GM18873 (cell line): ENCODE data around the gene SFXN4.
"Not testable (repeated sequence)": the region's sequence is repeated elsewhere in the genome, so short reads cannot be mapped to it uniquely, and the experiment has no call there.

Source experiments
- ATAC-seq: cut with Tn5 transposase; IDR thresholded peaks from one replicate; pipeline ENCODE4 v1.9.1; 2021; ENCODE audit warnings: mild to moderate bottlenecking, moderate library complexity, moderate number of reproducible peaks; ENCODE audit not compliant: unreplicated experiment, low FRiP score

Gene SFXN4

DNA sequence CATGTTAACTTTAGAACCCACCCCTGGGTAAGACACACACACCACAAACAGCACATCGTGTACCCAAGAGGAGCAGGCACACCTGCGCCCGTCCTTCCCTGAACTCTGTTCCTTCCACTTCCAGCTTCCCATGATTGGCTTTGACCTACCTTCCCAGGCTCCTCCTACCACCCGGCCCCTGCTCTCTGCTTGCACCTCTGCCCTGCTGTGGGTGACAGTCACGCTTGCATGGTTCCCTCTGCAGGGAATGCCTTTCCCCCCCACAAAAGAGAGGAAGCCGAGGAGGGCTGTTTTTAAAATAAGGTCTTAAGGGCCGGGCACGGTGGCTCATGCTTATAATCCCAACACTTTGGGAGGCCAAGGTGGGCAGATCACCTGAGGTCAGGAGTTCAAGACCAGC, 16.4 kb downstream of the SFXN4 start:
- no peak for ATAC-seq

DNA sequence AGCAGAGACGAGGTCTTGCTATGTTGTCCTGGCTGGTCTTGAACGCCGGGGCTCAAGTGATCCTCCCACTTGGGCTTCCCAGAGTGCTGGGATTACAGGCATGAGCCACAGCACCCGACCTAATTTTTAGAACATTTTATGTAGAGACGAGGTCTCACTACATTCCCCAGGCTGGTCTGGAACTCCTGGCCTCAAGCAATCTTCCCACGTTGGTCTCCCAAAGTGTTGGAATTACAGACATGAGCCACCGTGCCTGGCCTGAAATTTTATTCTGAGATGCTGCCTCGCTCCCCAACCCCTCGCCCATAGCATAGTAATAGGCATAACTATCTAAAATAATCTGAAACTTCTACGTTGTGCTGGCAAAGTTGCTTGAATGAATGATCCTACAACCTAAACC, 21.9 kb downstream of the SFXN4 start:
- ATAC-seq, result no peak

DNA sequence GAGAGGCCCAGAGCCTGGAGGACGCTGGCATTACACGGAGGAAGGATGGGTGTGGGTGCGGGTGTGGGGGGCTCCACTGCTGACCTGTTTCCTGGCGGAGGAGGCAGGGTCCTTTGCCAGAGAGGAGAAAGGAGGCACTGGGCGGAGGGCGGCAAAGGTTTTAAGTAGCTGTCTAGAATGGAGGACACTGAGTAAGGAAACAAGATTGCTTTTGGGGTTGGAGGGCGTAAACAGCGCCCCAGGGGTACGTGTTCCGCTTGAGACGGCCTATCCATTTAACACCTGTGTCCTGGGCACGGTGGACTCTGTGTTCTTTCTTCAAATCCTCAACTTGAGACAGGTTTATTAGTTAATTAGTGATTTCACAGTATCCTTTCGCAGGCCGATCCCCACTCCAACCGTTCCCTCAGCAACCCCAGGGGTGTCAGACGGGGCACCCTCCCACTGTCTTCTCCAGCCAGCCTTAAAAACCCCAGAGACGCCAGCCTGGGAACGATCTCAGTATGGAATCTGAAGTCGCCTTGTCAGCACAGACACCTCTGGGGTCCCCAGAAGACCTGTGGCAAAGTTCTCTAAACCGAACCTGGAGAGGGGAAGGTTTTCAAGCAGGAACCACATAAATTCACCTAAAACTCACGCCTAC, 24.8 kb downstream of the SFXN4 start:
- ATAC-seq, result no peak

DNA sequence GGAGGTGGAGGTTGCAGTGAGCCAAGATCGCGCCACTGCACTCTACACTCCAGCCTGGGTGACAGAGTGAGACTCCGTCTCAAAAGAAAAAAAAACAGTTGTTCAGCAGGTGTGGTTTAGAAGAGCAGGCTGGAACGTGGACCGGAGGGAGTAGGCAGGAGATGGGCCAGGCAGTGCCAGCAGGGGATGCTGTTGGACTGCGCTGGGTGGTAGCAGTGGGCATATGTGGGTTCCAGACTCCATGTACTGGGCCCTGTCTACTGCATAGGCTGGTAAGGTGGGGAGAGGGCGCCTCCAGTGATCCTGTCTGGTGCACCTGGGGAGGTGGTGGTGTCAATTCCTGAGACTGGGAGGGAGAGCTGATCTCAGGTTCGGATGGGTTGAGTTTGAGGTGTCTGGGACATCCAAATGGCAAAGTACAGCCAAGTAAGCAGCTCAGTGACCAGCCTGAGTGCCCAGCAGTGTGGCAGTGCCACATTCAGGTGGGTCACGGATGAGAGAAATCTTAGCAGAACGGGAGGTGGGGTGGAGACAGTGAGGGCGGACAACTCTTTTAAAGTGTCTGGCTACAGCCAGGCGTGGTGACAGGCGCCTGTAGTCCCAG, 25.9 kb downstream of the SFXN4 start:
- ATAC-seq, result no peak

DNA sequence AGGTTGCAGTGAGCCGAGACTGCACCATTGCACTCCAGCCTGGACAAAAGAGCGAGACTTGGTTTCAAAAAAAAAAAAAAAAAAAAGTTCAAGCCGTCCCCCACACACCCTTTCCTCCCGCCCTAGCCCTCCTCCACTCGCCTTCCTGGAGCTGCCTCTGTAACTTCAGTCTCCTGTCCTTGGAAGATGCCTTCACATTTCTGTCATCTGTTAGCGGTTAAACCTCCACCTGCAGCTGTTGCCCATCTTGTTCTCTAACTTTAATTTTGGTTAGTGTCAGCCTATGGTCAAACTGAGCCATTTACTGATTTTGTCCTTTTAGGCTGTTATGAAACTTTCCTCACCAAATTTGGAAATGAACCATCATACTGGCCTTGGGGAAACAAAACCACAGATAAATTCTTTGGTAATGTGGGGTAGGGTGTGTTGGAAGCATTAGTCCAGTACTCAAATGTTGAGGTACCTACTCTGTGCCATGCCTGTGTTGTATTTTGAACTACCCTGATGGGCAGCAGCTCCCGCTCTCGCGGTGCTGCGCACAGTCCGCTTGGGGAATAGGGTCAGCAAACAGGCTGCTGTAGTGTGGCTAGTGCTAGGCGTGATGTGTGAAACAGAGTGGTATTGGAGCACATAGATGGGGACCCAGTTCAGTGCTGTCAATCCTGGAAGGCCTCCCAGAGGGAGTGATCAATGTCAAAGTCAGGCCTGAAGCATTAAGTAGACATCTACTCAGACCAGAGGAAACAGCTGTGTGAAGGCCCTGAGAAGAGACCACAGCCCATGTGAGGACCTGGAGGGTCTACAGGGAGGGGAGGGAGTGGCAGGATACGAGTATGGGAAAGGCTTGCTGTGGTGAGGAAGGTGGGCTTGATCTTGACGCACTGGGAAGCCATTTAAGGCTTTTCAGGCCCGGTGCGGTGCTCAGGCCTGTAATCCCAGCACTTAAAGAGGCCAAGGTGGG, 26.9 kb downstream of the SFXN4 start:
- ATAC-seq, result no peak

DNA sequence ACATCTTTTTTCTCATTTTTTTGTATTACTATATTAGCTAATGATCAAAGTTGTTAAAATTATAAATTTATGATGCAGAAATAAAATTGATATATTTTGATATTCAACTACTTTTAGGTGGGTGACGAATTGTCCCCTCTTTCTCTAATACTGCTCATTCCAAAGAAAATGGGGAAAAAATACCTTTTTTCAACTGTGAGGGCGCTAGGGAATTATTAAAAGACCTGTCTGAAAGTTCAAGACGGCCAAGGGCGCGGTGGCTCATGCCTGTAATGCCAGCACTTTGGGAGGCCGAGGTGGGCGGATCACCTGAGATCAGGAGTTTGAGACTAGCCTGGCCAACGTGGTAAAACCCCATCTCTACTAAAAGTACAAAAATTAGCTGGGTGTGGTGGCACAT, 27.6 kb downstream of the SFXN4 start:
- not testable (repeated sequence) for ATAC-seq

DNA sequence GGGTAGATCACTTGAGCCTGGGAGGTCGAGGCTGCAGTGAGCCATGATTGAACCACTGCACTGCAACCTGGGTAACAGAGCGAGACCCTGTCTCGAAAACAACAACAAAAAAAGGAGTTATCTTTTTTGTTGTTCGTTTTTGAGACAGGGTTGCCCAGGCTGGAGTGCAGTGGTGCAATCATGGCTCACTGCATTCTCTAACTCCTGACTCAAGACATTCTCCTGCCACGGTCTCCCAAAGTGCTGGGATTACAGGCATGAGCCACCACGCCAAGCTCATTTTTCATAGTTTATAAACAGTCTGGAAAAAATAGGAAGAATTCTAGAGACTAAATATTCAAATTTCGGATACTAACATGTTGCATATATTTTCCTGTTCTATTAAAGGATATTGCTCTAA, 29.4 kb downstream of the SFXN4 start:
- no peak for ATAC-seq

DNA sequence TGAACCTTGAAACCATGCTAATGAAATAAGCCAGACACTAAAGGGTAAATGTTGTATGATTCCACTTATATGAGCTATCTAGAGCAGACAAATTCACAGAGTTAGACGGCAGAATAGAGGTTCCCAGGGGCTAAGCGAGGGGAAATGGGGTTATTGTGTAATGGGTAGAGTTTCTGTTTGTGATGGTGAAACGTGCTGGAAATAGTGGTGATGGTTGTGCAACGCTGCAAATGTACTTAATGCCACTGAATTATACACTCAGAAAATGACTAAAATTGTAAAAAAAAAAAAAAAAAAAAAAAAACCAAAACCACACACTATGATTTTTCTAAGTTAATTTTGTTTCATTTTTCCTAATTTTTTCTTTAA, 30.0 kb downstream of the SFXN4 start:
- ATAC-seq, result no peak

DNA sequence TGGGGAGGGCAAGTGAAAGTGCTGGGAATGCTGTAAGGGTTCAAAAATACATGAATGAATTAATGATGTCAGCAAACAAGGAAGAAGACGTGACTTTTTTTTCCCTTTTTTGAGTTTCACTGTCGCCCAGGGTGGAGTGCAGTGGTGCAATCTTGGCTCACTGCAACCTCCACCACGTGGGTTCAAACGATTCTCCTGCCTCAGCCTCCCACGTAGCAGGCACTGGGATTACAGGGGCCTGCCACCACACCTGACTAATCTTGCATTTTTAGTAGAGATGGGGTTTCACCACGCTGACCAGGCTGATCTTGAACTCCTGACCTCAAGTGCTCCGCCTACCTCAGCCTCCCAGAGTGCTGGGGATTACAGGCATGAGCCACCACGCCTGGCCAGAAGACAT, 31.6 kb downstream of the SFXN4 start:
- no peak for ATAC-seq

DNA sequence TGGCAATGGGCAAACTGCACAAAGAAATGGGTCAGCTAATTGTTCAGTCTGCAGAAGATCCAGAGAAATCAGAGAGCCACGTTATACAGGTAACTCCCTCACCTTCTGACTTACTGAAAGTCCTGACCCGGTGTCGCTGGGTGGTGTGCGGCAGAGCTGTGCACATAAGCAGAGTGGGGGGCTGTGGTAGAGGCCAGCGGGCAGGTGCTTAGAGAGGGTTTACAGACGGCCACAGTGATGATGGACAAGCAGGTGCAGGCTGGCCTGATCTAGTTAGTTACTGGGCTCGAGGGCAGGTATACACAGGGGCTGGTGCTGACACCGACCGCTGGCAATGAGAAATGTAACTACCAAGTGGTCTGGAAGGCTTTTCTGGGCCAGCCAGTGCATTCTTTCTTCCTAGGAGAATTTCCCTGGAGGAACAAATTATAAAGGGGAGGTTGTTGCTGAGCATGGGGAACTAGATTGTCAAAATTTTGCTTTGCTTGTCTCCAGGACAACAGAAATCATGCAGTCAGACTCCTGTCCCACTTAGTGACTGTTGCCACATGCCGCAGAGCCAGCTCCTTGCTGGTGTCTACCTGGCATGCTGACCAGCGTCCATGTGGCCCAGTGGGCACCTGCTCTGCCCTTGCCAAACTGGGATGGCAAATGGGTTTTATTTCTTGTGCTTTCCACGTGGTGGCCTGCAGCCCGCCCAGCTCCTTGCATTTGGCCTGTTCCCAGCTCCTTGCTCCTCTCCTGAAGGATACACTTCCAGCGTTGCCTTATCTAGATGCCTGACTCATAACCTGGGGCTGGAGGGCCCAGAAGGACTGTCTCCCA, 32.8 kb downstream of the SFXN4 start:
- ATAC-seq, result no peak

DNA sequence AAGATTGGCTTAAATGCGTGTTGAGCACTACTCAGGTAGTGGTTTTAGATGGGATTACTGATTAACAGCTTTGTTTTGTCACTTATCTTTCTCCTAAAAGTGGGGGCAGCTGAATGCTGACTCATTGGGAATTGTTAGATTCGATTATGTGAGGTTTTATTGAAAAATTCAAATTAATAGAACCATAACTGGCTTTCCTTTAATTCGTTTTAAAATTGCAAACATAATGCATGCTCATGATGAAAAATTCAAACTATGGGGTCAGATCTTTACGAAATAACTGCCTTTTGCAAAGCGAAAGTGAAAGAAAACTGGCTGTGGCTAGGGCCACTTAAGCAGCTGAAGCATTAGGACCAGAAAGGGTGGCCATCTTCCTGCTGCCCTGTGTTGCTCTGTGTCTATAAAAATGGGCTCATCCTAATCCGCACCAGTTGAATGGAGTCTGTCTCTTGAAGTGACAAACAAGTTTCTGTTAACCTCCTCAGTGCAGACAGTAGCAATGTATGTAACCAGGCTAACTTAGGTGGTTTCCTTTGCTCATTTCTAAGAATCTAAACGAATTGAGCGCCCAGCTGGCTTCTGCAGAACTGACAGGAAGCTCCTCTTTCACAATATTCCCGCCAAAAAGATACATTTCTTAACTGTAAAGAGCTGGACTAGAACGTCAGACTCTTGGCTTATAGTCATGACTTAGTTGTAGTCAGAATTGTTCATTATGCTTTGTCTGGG, 33.8 kb downstream of the SFXN4 start:
- peak; percentile 46 for ATAC-seq

DNA sequence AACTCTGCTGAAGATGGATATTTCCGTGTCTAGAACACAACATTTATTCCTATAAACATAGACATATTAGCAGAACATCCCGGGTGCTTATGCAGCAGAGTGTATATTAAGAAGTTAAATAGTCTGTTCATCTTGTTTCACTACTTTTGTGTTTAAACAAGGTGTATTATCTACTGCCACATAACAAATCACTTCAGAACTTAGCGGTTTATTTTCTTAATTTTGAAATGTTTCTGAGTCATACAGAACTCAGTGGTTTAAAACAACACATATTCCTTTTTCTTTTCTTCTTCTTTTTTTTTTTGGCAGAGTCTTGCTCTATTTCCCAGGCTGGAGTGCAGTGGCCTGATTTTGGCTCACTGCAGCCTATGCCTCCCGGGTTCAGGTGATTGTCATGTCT, 35.8 kb downstream of the SFXN4 start:
- ATAC-seq, result no peak

DNA sequence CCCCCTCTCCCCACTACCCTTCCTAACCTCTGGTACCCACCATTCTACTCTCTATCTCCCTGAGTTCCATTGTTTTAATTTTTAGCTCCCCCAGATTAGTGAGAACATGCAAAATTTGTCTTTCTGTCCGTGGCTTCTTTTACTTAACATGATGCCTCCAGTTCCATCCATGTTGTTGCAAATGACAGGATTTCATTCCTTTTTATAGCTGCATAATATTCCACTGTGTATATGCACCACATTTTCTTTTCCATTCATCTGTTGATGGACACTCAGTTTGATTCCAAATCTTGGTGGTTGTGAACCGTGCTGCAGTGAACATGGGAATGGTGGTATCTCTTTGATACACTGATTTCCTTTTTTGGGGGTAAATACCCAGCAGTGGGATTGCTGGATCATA, 39.6 kb downstream of the SFXN4 start:
- ATAC-seq, result no peak

DNA sequence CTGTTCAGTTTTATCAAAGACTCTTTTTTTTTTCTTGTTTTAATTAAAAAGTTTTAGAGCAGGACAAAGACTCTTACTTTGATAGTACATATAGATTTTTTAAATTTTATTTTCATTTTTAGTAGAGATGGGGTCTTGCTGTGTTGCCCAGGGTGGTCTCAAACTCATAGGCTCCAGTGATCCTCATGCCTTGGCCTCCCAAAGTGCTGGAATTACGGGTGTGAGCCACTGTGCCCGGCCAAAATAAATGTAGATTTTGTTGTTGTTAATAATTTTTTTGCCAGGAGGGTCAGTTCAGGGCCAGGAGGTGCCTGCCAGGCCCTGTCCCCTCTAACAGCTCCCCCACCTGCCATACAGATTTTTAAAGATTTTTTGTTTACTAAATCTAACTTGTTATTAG, 44.6 kb downstream of the SFXN4 start:
- no peak for ATAC-seq

DNA sequence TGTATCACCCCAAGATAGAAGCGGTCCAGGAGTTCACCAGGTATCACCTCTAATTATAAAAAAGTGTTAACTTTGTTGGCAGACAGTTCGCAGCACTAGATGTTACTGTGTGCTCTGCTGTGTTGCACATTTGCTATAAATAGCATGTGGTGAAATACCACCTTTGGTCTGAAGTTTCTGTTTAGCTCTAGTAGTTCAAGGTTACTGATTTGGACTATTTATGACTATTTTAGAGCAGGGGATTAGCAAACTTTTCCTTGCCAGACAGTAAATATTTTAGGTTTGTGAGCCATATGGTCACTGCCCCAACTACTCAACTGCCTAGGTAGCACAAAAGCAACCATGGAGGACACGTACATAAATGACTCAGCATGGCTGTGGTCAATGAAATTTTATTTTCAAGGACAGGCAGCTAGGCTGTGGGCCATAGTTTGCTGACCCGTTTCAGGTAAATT, 45.1 kb downstream of the SFXN4 start:
- peak; percentile 84 for ATAC-seq

DNA sequence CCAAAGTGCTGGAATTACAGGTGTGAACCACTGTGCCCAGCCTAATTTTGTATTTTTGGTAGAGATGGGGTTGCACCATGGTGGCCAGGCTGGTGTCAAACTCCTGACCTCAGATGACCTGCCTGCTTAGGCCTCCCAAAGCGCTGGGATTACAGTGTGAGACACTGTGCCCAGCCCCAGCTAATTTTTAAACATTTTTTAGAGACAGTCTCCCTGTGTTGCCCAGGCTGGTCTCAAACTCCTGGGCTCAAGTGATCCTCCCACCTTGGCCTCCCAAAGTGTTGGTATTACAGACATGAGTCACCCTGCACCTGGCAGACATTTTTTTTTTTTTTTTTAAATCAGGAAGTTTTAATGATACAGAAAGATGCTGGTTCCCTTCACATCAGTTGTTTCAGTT, 46.1 kb downstream of the SFXN4 start:
- no peak for ATAC-seq

DNA sequence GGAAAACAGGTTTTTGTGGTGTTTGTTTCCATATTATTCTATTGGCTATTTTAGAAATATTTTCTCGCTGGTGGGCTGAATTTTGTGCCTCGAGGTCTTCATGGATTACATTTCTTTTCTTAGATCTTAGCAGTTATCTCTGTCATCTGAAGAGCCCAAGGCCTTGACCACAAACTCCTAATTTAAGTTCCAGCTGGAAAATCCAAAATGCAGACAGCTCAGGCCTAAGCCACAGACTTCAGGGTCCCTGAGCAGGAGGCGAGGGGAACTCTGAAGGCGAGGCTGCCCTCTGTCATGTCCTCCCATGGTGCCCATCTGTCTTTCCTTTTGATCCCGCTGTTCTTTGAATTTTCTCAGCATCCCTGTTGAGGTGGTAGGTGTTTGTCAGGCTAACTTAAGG, 47.3 kb downstream of the SFXN4 start:
- no peak for ATAC-seq

DNA sequence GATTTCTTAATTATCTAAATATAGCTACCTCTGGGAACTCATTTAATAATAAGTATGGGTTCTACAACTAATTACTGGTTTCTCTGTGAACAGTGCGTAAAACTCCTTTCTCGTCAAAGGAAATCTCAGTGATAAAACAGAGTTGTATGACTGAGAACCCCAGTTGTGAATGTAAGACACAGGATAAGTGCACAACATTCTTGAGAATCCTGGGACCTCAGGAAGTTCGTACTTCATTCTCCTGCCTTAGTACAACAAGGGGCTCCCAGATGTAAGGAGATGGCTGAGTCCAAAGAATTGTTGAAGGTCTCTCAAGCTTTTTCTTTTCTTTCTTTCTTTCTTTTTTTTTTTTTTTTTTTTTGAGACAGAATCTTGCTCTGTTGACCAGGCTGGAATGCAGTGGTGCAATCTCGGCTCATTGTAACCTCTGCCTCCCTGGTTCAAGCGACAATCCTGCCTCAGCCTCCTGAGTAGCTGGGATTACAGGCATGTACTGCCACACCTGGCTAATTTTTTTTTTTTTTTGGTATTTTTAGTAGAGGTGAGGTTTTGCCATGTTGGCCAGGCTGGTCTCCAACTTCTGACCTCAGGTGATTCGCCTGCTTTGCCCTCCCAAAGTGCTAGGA, 49.1 kb downstream of the SFXN4 start:
- ATAC-seq, result no peak

DNA sequence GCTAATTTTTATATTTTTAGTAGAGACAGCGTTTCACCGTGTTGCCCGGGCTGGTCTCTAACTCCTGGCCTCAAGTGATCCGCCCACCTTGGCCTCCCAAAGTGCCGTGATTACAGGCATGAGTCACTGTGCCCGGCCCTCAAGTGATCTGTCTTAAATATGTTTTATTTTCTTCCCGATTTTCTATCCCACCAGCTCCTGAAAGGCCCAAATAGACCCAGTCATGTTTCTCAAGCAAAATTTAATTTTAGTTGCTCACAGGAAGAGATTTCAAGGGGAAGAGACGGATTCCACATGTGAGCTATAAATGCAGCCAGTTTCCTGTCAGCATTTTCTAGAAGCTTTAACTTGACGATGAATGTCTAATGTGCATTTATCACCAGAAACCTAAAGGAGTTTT, 49.6 kb downstream of the SFXN4 start:
- no peak for ATAC-seq
